Measurements from ENCODE around the gene WNT2B.

WNT2B gene

GRCh38 chr1:112565800-112566199 is 57.0 kb downstream of the WNT2B start:
- Histone ChIP-seq H3K4me1 (ENCODE audit: insufficient read depth, poor library complexity, severe bottlenecking) (no peaks in the 10 kb centered on the region), H3K4me3 (ENCODE audit: severe bottlenecking) (no peak overlapping the region), H3K9me3 (ENCODE audit: severe bottlenecking) (no peaks in the 10 kb centered on the region), H3K36me3 (ENCODE audit: low read depth) (peaks cover 21% of the 10 kb centered on the region), H3K27ac (ENCODE audit: poor library complexity, severe bottlenecking) (no peak overlapping the region), H3K27me3 (ENCODE audit: insufficient read depth, poor library complexity, severe bottlenecking) (no peaks in the 10 kb centered on the region)
- no peak for TF ChIP-seq CTCF (IDR thresholded peaks at IDR 0.05; ENCODE audit: poor library complexity, severe bottlenecking)
- DNase-seq (ENCODE audit: low spot score) (no peak), ATAC-seq (ENCODE audit: low read depth) (no peak)

DNA sequence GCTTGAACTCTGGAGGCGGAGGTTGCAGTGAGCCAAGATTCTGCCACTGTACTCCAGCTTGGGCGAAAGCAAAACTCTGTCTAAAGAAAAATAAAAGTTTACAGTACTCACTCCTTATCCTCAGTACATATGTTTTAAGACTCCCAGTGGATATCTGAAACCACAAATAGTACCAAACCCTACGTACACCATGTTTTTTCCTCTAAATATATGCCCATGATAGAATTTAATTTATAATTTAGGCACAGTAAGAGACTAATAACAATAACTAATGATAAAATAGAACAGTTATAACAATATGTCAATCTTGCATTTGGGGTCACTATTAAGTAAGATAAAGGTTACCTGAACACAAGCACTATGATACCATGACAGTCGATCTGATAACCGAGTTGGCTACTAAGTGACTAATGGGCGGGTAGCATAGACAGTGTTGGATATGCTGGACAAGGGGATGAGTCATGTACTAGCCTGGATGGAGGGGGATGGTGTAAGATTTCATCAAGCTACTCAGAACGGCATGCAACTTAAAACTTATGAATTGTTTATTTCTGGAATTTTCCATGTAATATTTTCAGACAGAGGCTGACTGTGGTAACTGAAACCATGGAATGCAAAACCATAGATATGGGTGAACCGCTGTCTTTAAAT is 66.5 kb downstream of the WNT2B start:
- Histone ChIP-seq H3K9me3 (ENCODE audit: severe bottlenecking) (no peaks in the 10 kb centered on the region), H3K4me3 (ENCODE audit: severe bottlenecking) (no peak overlapping the region), H3K27me3 (ENCODE audit: insufficient read depth, poor library complexity, severe bottlenecking) (no peaks in the 10 kb centered on the region), H3K36me3 (ENCODE audit: low read depth) (peaks cover 51% of the 10 kb centered on the region), H3K4me1 (ENCODE audit: insufficient read depth, poor library complexity, severe bottlenecking) (peaks cover 8% of the 10 kb centered on the region), H3K27ac (ENCODE audit: poor library complexity, severe bottlenecking) (no peak overlapping the region)
- TF ChIP-seq CTCF (IDR thresholded peaks at IDR 0.05; ENCODE audit: poor library complexity, severe bottlenecking) = no peak
- DNase-seq (ENCODE audit: low spot score) = no peak
- ATAC-seq (ENCODE audit: low read depth) = peak; percentile 95

GRCh38 chr1:112576240-112576639 is 67.5 kb downstream of the WNT2B start:
- no peak for DNase-seq (ENCODE audit: low spot score)
- no peak overlapping the region for H3K4me3 ChIP-seq (ENCODE audit: severe bottlenecking)
- no peak for ATAC-seq (ENCODE audit: low read depth)
- H3K27me3 ChIP-seq (ENCODE audit: insufficient read depth, poor library complexity, severe bottlenecking) = no peaks in the 10 kb centered on the region
- no peaks in the 10 kb centered on the region for H3K9me3 ChIP-seq (ENCODE audit: severe bottlenecking)
- peaks cover 8% of the 10 kb centered on the region for H3K4me1 ChIP-seq (ENCODE audit: insufficient read depth, poor library complexity, severe bottlenecking)
- no peak overlapping the region for H3K27ac ChIP-seq (ENCODE audit: poor library complexity, severe bottlenecking)
- H3K36me3 ChIP-seq (ENCODE audit: low read depth) = peaks cover 51% of the 10 kb centered on the region
- no peak for TF ChIP-seq CTCF (IDR thresholded peaks at IDR 0.05; ENCODE audit: poor library complexity, severe bottlenecking)
